ENCODE measurements around the gene SUSD6.

DNA sequence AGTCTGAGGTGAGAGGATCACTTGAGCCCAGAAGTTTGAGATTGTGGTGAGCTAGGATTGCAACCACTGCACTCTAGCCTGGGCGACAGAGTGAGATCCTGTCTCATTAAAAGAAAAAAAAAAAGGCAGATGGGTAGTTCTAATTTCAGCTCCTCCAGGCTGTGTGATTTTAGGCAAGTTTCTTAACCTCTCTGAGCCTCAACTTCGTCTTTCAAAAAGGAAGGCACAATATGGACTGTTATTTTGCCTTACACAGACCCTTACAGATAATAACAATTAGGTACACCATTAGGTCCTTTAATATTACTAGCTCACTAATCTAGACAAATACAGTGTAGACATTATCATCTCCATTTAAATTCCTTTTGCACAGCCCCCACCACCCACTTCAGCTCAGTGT lies 31.9 kb upstream of the SUSD6 start:
- TF ChIP-seq EZH2 (IDR thresholded peaks at IDR 0.05; ENCODE audit: low read depth) (no peak), CTCF (conservative IDR thresholded peaks at IDR 0.05) (no peak)

Measured in PC-9 (cell line).